ENCODE data around the gene COA8. TPM values are rescaled to one million over a fixed set of nuclear protein-coding genes. Genes with fewer than 3 reads are reported as not detected.

Gene COA8
- total and polyA plus RNA-seq, 2 of the 4 experiments (the other 2 are of a cell fraction) = 12.2 to 21.1 TPM

DNA sequence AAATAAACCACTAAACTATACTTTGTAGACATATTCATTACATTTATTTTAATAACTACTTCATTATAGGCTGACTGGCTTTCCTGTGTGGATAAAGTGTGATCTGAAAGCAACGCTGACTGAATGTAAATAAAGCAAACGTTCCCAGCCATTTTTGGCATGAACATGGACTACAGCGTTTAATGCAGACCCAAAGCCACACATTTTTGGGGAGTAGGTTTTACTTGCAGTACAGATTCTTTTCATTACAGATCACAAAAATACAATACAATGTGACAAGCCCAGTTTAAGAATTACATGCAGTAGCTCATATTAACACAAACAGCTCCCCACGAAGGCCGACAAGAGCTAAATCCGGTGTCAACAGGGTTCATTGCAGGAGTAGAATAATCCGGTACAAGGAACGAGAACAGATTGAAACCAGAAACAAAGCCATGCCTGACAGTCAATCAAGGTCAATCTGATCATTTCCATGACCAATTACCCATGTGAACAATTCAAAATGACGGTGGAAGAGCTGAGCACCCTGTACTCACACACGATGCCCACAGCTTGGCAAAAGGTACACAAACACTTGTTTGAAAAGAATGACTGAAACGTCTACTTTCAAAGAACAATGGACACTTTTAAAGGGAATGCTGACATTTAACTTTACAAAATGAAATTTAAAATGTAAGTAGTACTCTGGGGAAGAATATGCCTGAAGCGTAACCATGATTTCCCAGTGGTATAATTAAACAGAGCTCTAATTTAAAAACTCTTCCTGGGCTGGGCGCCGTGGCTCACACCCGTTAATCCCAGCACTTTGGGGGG is 5.6 kb upstream of the COA8 start:
- Histone ChIP-seq H2AFZ (replicated peaks; ENCODE audit: low read length, poor library complexity) (no peak overlapping the region), H2BK20ac (ENCODE audit: low read depth, low read length) (no peak overlapping the region), H3K27me3 (ENCODE audit: control insufficient read depth, insufficient read depth, low read length) (no peaks in the 10 kb centered on the region), H2AK5ac (ENCODE audit: low read depth, low read length) (peak overlapping the region; percentile 33; the same call in 1 of the 2 replicates), H2BK120ac (ENCODE audit: low read depth, low read length) (no peak overlapping the region), H3K4me3 (ENCODE audit: insufficient read depth, low read depth, low read length) (no peak overlapping the region), H3K23ac (ENCODE audit: low read depth, low read length) (peak overlapping the region; percentile 85), H3K27ac (ENCODE audit: insufficient read depth, low read length) (0 out of 2 replicates have a peak overlapping the region, but pooled peaks have one; percentile 44), H2BK5ac (ENCODE audit: low read depth, low read length, poor library complexity, severe bottlenecking) (peak overlapping the region; percentile 10), H3K9me1 (ENCODE audit: insufficient read depth, low read length) (peaks cover 7% of the 10 kb centered on the region), H3K18ac (ENCODE audit: low read depth, low read length) (peak overlapping the region; percentile 29; the same call in 1 of the 2 replicates), H3K4me1 (ENCODE audit: control insufficient read depth, insufficient read depth, low read length) (peaks cover 20% of the 10 kb centered on the region), H3K56ac (ENCODE audit: extremely low read depth, insufficient read depth, low read length) (no peak overlapping the region), H3K4me2 (ENCODE audit: low read depth, low read length) (peak overlapping the region; percentile 53), H4K5ac (ENCODE audit: low read depth, low read length) (peak overlapping the region; percentile 64), H3K9me3 (ENCODE audit: control insufficient read depth, insufficient read depth, low read length) (no peaks in the 10 kb centered on the region), H3K79me1 (ENCODE audit: low read depth in 1 of 2, low read length in 2 of 2) (peaks cover 22 to 68% of the 10 kb centered on the region in 2 experiments), H3K14ac (replicated peaks; ENCODE audit: low read depth, low read length) (peak overlapping the region; percentile 41; the same call in 1 of the 2 replicates), H3K9ac (ENCODE audit: low read depth, low read length) (no peak overlapping the region), H4K91ac (ENCODE audit: insufficient read depth, low read depth, low read length) (no peak overlapping the region), H3K4ac (ENCODE audit: low read depth, low read length) (peak overlapping the region; percentile 39; the same call in 1 of the 2 replicates), H3K36me3 (ENCODE audit: control insufficient read depth, insufficient read depth, low read length) (peaks cover 15% of the 10 kb centered on the region), H2AK9ac (replicated peaks; ENCODE audit: low read depth, low read length, poor library complexity) (no peak overlapping the region), H4K20me1 (ENCODE audit: insufficient read depth, low read length) (peaks cover 58% of the 10 kb centered on the region), H4K8ac (ENCODE audit: low read depth in 2 of 2, low read length in 2 of 2) (peak overlapping the region in 1 of 2 experiments; percentile 47; a peak in 1 of 4 replicates), H2BK15ac (ENCODE audit: low read depth, low read length) (no peak overlapping the region; the same call in 2 of the 3 replicates)
- in situ Hi-C loops (cut with MboI; ENCODE audit: low sequenced_read_pairs) = no loop called here
- intact Hi-C loops (cut with micrococcal nuclease) = no loop called here
- WGBS, 2 experiments (ENCODE audit: extremely low coverage in 2 of 2, insufficient read length in 1 of 2) = 48% methylated on average over 9 of the region's 15 CpGs; no CpG with 5 or more reads in 1 of the 2 experiments
- TF ChIP-seq BHLHE40 (IDR thresholded peaks at IDR 0.05; ENCODE audit: low read depth, low read length) (no peak), MAZ (IDR thresholded peaks at IDR 0.05; ENCODE audit: borderline replicate concordance, low read depth, low read length) (no peak), RAD21 (IDR thresholded peaks at IDR 0.05; ENCODE audit: low read length) (no peak), RCOR1 (IDR thresholded peaks at IDR 0.05; ENCODE audit: insufficient replicate concordance, low read length) (no peak), SMC3 (IDR thresholded peaks at IDR 0.05; ENCODE audit: low read depth, low read length) (no peak)
- TF ChIP-seq, protein P1, sequence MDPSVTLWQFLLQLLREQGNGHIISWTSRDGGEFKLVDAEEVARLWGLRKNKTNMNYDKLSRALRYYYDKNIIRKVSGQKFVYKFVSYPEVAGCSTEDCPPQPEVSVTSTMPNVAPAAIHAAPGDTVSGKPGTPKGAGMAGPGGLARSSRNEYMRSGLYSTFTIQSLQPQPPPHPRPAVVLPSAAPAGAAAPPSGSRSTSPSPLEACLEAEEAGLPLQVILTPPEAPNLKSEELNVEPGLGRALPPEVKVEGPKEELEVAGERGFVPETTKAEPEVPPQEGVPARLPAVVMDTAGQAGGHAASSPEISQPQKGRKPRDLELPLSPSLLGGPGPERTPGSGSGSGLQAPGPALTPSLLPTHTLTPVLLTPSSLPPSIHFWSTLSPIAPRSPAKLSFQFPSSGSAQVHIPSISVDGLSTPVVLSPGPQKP (IDR thresholded peaks at IDR 0.05; ENCODE audit: borderline replicate concordance, low read depth, low read length) = no peak
- no TSS peak for BruUV-seq (replicated peaks)
- dilution Hi-C loops (cut with HindIII; ENCODE audit: low sequenced_read_pairs, unreplicated experiment) = no loop called here
- no peak for DNase-seq
- POLR2A ChIA-PET (ENCODE audit: unreplicated experiment) = interaction anchor here (0.5 kb wide), 1 partner anchor 831 kb away, joined by 3 read pairs; no protein-coding TSS in a partner anchor
- no peak for ATAC-seq (ENCODE audit: low read depth)
- CTCF ChIA-PET = interaction anchor here (1.4 kb wide), 1 partner anchor 38 kb away, joined by 3 read pairs; no protein-coding TSS in a partner anchor
